HG03378 (cell line): ENCODE measurements around the gene ZBED5.

Source experiments
- ATAC-seq: cut with Tn5 transposase; IDR thresholded peaks from one replicate; pipeline ENCODE4 v1.9.1; 2021; ENCODE audit warnings: mild to moderate bottlenecking, moderate library complexity; ENCODE audit not compliant: unreplicated experiment

ZBED5 gene

DNA sequence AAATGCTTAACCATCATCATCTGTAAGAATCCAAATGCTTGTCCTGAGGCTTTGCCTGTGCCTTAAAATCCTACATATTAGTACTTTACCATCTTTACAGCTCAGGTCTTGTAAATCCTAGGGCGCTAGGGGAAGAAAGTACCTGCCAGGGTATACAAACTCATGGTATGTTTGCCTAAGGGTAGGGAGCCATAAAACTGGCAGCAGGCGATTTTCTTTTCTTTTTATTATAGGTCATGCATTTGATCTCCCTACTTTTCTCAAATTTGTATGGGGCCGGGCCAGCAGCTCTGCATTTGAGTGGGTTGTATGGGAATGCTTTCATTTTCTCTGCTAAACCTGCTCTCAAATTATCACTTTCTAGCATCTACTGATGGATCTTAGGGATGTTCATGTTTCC, 24.0 kb upstream of the ZBED5 start:
- ATAC-seq = no peak

DNA sequence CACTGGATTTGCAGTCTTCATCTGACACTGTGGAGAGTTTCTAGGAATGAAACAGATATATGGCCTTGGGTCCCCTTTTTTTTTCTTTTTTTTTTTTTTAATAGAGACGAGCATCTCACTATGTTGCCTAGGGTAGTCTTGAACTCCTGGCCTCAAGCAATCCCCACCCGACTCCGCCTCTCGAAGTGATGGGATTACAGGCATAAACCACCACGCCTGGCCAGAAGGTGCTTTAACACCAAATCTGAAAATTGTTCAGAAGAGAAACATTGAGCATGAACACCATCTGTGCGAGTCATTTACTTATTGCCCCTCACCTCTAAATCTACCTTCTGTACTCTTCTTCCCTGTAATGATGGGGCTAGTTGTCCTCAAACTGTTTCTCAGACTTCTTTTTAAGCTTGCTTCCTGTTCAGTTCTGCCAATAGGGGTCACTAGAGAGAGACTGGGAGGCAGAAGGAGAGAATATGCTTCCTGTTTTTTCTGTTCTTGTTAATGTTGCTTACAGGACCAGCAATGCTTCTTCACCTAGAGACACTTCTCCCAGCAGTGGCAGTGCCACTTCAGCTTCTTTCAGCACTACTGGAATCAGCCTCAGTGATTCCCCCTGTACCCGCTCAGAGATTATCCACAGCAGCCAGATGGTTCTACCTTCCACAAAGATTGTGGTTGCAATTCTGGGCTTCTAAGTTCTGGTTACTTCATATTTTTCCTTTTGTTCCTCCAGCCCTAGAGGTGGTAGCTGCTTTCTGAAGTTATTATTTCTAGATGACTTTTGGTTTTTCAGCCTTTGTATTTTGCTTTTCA, 20.8 kb upstream of the ZBED5 start:
- ATAC-seq = no peak

DNA sequence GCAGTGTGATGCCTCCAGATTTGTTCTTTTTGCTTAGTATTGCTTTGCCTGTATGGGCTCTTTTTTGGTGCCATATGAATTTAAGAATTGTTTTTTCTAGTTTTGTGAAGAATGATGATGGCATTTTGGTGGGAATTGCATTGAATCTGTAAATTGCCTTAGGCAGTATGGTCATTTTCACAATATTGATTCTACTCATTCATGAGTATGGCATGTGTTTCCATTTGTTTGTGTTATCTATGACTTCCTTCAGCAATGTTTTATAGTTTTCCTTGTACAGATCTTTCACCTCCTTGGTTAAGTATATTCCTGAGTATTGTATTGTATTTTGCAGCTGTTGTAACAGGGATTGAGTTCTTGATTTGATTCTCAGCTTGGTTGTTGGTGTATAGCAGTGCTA, 18.3 kb upstream of the ZBED5 start:
- no peak for ATAC-seq

DNA sequence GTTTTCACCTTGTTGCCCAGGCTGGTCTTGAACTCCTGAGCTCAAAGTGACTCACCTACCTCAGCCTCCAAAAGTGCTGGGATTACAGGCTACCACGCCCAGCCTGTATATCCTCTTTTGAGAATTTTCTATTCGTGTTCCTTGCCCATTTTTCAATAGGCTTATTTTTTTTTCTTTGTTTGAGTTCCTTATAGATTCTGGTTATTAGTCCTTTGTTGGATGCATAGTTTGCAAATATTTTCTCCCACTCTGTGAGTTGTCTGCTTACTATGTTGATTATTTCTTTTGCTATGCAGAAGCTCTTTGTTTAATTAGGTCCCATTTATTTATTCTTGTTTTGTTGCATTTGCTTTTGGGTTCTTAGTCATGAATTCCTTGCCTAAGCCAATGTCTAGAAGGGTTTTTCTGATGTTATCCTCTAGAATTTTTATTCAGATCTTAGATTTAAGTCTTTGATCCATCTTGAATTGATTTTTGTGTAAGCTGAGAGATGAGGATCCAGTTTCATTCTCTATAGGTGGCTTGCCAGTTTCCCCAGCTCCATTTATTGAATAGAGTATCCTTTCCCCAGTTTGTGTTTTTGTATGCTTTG, 17.7 kb upstream of the ZBED5 start:
- no peak for ATAC-seq

DNA sequence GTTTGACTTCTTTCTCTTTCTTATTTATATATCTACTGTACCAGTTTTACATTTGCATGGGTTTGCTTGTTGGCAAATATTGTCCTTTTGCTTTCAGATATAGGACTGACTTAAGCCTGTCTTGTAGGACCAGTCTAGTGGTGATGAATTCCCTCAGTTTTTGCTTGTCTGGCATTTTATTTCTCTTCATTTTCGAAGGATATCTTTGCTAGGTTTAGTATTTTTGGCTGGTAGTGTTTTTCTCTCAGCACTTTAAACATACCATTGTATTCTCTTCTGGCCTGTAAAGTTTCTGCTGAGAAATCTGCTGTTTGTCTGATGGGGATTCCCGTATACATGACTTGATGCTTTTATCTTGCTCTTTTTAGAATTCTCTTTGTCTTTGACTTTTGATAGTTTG, 14.2 kb upstream of the ZBED5 start:
- ATAC-seq = no peak

DNA sequence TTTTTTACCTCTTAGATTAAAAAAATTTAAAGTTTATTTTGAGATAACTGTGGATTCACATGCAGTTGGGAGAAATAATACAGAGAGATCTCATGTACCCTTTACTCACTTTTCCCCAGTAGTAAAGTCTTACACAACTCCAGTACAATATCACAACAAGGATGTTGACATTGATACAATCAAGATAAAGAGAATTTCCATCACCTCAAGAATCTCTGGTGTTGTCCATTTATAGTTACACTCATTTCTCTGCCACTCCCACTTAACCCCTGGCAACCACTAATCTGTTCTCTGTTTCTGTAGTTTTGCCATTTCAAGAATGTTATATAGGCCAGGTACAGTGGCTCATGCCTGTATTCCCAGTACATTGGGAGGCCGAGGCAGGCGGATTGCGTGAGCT, 10.5 kb upstream of the ZBED5 start:
- ATAC-seq = no peak

DNA sequence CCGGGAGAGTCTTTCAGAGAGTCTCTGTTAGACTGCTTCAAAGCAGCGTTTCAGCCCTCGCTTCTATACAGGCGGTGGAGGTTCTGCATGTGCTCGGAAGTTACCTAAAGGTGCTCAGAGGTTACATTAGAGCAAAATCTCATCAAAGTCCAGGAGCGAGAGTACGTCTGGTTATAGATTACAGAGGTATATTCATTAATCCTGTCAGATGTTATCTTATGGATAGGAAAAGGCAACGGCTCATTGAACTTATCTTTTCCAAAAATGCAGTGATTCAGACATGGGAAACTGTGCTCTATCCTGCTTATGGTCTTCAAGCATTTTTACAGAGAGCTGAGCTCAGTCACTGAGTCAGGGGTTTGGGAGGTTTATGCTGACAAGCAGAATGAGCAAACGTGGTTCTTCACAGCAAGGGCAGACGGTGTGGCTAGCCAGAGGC, 9.1 kb upstream of the ZBED5 start:
- ATAC-seq = no peak

- ATAC-seq = no peak
Measured at GRCh38 chr11:10865837-10866270, 8.0 kb upstream of the ZBED5 start.

DNA sequence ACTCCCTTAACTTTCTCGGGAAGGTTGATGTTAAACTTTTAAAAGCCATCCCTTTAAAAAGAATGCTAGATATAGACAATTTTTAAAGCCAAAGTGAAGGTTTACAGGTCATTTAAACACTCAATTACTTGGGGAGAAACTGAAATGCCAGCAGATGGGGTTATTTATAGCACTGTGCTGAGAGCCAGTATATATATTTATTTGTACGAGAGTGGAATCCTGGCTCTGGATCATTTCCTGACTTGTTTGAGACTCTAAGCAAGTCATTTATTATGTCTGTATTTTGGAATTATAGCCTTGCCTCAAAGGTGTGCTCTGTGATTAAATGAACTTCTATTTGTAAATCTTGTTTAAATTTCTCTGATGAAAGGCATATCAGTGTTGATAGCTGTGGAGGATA, 6.8 kb upstream of the ZBED5 start:
- ATAC-seq = no peak

GRCh38 chr11:10862446-10862845, 4.6 kb upstream of the ZBED5 start:
- no peak for ATAC-seq

DNA sequence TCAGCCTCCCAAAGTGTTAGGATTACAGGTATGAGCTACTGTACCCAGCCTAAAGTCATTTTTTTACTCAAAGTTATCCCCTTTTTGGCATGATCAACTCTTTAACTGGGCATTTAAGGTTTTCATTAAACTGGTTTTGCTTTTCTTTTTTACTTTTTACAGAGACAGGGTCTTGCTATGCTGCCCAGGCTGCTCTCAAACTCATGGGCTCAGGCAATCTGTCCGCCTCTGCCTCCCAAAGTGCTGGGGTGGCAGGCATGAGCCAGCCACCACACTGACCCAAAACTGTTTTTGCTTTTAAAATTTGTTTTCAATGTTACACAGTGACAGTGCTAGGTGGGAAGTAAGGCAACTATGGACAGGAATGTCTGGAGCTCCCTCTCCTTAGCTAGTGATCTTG, 3.9 kb upstream of the ZBED5 start:
- no peak for ATAC-seq

DNA sequence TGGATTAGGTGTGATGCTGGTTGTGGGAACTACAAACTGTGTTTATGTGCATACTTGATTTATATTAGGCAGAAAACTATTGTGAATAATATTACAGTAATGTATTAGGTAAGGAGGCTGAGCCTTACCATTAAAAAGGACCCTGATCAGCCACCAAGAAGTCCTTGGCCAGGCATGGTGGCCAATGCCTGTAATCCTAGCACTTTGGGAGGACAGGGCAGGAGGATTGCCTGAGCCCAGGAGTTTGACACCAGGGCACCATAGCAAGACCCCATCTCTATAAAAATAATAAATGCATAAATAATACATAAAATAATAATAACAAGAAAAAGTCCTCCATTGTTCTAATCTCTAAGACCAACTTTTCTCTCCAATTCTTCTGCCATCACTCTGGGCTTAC, 3.2 kb upstream of the ZBED5 start:
- ATAC-seq = no peak

GRCh38 chr11:10858439-10859325, 829 bp upstream of the ZBED5 start:
- peak; percentile 12 for ATAC-seq

GRCh38 chr11:10857459-10857708, 469 bp downstream of the ZBED5 start:
- ATAC-seq = no peak

GRCh38 chr11:10856689-10857458, 979 bp downstream of the ZBED5 start:
- ATAC-seq = no peak

DNA sequence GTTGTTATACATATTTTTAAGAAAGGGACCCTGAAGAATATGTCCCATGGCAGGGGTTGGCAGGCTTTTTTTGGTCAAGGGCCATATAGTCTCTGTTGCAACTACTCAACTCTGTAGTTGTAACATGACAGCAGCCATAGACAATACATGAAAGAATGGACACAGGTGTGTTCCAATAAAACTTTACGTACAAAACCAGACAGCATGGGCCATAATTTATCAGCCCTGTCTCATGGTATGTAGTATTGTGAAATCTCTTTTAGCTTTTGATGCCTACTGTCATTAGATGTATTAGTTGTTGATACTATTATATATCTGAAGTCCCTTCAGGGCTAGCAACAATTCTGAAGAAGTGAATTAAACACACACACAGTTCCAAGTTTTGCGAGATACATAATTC, 2.6 kb downstream of the ZBED5 start:
- no peak for ATAC-seq

DNA sequence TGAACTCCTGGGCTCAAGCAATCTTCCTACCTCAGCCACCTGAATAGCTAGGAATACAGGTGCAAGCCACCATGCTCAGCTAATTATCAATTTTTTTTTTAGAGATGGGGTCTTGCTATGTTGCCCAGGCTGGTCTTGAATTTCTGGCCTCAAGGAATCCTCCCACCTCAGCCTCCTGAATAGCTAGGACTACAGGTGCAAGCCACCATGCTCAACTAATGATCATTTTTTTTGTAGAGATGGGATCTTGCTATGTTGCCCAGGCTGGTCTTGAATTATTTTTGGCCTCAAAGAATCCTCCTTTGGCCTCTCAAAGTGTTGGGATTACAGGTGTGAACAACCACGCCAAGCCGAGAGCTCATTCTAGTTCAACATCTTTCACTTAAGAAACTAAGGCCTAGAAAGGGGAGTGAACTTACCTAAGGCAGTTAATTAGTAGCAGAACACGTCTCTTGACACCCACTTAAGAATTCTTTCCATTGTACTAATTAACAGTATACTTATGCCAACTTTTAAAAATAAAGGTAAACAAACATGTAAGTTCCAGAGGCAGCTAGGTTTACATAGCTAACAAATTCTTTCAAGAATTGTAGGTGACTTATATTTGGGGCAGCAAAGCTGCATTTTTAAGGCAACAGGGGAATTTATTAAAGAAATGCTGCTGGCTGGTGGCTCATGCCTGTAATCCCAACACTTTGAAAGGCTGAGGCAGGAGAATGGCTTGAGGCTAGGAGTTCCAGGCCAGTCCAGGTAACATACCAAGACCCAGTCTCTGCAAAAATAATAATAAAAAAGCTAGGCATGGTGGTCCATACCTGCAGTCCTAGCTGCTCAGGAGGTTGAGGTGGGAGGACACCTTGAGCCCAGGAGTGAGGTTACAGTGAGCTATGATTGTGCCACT, 9.6 kb downstream of the ZBED5 start:
- no peak for ATAC-seq

- no peak for ATAC-seq
Measured at GRCh38 chr11:10846660-10847059, 11.2 kb downstream of the ZBED5 start.

DNA sequence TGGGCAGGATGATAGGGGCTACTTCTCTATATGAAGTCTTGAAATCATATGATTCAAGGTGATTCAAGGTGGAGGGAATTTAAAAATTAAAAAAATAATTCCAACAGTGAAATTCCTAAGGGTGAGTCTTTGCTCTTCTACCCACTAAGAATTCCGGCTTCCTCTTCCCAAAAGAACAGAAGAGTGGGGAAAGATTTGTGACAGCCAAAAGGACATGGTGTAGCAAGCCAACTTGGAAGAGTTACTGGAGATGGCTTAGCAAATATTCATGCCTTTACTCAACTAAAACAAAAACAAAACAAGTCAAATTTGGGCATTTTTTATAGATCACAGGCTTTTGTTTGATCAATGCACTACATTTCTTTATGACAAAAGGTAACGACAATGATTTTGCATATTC, 12.3 kb downstream of the ZBED5 start:
- no peak for ATAC-seq

DNA sequence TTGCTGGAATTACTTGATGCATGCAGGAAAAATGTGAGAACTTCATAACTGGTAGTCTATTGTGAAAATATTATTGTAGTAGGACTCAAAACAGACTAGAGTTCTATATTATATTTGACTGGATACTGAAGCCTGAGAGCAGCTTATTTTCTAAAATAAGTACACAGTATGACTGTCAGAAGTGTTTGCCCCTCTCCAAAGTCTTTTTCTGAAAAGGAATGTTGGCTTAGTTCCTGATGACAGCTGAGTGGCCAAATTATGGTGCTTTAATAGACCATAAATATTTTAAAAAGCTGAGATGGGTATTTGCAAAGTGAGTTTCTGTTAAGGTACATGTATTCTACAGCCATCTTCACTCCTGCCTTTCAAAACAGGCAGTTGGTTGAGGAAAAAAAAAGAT, 13.1 kb downstream of the ZBED5 start:
- ATAC-seq = no peak
